Ishikawa (cell line): ENCODE measurements around the gene CMA1.

Experiments used
- CEBPB ChIP-seq: IDR thresholded peaks from 2 replicates; pipeline ENCODE4 v1.6.1; 2012
- CREB1 ChIP-seq: IDR thresholded peaks from 2 replicates; pipeline ENCODE4 v1.6.1; 2012; ENCODE audit warnings: low read depth
- EP300 ChIP-seq: IDR thresholded peaks from 2 replicates; pipeline ENCODE4 v1.6.1; 2012; ENCODE audit warnings: borderline replicate concordance
- FOXM1 ChIP-seq: IDR thresholded peaks from 2 replicates; pipeline ENCODE4 v1.6.1; 2012; ENCODE audit warnings: low read depth, borderline replicate concordance
- MAX ChIP-seq: IDR thresholded peaks from 2 replicates; pipeline ENCODE4 v1.6.1; 2012
- NFIC ChIP-seq: IDR thresholded peaks from 2 replicates; pipeline ENCODE4 v1.6.1; 2012
- RAD21 ChIP-seq: IDR thresholded peaks from 2 replicates; pipeline ENCODE4 v1.6.1; 2012; ENCODE audit warnings: low read depth
- REST ChIP-seq: IDR thresholded peaks from 2 replicates; pipeline ENCODE4 v1.6.1; 2012; ENCODE audit warnings: low read depth, mild to moderate bottlenecking
- TAF1 ChIP-seq: IDR thresholded peaks from 2 replicates; pipeline ENCODE4 v1.6.1; 2012; ENCODE audit warnings: low read depth, mild to moderate bottlenecking
- TCF12 ChIP-seq: IDR thresholded peaks from 2 replicates; pipeline ENCODE4 v1.6.1; 2012; ENCODE audit warnings: low read depth
- TEAD4 ChIP-seq: IDR thresholded peaks from 2 replicates; pipeline ENCODE4 v1.6.1; 2012
- USF1 ChIP-seq: IDR thresholded peaks from 2 replicates; pipeline ENCODE4 v1.6.1; 2012
- YY1 ChIP-seq: IDR thresholded peaks from 2 replicates; pipeline ENCODE4 v1.6.1; 2012; ENCODE audit warnings: low read depth
- ZBTB7A ChIP-seq: IDR thresholded peaks from 2 replicates; pipeline ENCODE4 v1.6.1; 2012; ENCODE audit warnings: low read depth

- TF ChIP-seq NFIC: no peak
- no peak for TF ChIP-seq MAX
- no peak for TF ChIP-seq USF1
- no peak for TF ChIP-seq FOXM1
- TF ChIP-seq EP300: no peak
- no peak for TF ChIP-seq YY1
- no peak for TF ChIP-seq REST
- TF ChIP-seq CEBPB: no peak
- TF ChIP-seq RAD21: no peak
- no peak for TF ChIP-seq ZBTB7A
- TF ChIP-seq CREB1: no peak
- TF ChIP-seq TCF12: no peak
- no peak for TF ChIP-seq TEAD4
- no peak for TF ChIP-seq TAF1
Observed at GRCh38 chr14:24518851-24519250, 10.8 kb upstream of the CMA1 start.
